Activated CD4-positive, alpha-beta memory T cell treated with anti-CD3 and anti-CD28 coated beads, Interleukin-2, amount 10 ng/mL, durations not matched to agents 7 days and 5 days (primary cell): ENCODE measurements around the gene SCML1. TPM values are rescaled to one million over a fixed set of nuclear protein-coding genes. Genes with fewer than 3 reads are reported as not detected.
"Not testable (repeated sequence)": the region's sequence is repeated elsewhere in the genome, so short reads cannot be mapped to it uniquely, and the experiment has no call there.

Experiments used
- CTCF ChIA-PET: fragments of 350-600 bp; sonication (Branson Sonifier 250); formaldehyde crosslinking; loops from one replicate; lab custom pipeline; 2021; ENCODE audit warnings: antibody characterized with exemption, inconsistent platforms; lab: Charles Lee
- POLR2A ChIA-PET: fragments of 350-600 bp; sonication (Branson Sonifier 250); formaldehyde crosslinking; loops from one replicate; lab custom pipeline; 2021; ENCODE audit warnings: antibody characterized with exemption; lab: Charles Lee
- DNase-seq: peaks from one replicate; pipeline ENCODE4 v3.0.0-alpha.2; 2020
- H3K27ac Mint-ChIP-seq: one replicate; pipeline ENCODE4 v1.8.0; 2021; ENCODE audit warnings: mild to moderate bottlenecking, mixed read lengths
- H3K27me3 Mint-ChIP-seq: one replicate; pipeline ENCODE4 v1.8.0; 2021; ENCODE audit warnings: mixed read lengths
- H3K36me3 Mint-ChIP-seq: one replicate; pipeline ENCODE4 v1.8.0; 2021; ENCODE audit warnings: low read depth, mixed read lengths
- H3K4me1 Mint-ChIP-seq: one replicate; pipeline ENCODE4 v1.8.0; 2021; ENCODE audit warnings: mixed read lengths
- H3K4me3 Mint-ChIP-seq: one replicate; pipeline ENCODE4 v1.8.0; 2021; ENCODE audit warnings: mild to moderate bottlenecking, mixed read lengths
- H3K9me3 Mint-ChIP-seq: one replicate; pipeline ENCODE4 v1.8.0; 2021; ENCODE audit warnings: mixed read lengths
- total RNA-seq, 2 experiments: library from RNA; stranded (reverse); gene quantifications; one replicate each; pipeline ENCODE4 v1.2.3, GENCODE V29; 2021

SCML1 gene
- total RNA-seq, 2 experiments from 2014 or later: 0.50 TPM

DNA sequence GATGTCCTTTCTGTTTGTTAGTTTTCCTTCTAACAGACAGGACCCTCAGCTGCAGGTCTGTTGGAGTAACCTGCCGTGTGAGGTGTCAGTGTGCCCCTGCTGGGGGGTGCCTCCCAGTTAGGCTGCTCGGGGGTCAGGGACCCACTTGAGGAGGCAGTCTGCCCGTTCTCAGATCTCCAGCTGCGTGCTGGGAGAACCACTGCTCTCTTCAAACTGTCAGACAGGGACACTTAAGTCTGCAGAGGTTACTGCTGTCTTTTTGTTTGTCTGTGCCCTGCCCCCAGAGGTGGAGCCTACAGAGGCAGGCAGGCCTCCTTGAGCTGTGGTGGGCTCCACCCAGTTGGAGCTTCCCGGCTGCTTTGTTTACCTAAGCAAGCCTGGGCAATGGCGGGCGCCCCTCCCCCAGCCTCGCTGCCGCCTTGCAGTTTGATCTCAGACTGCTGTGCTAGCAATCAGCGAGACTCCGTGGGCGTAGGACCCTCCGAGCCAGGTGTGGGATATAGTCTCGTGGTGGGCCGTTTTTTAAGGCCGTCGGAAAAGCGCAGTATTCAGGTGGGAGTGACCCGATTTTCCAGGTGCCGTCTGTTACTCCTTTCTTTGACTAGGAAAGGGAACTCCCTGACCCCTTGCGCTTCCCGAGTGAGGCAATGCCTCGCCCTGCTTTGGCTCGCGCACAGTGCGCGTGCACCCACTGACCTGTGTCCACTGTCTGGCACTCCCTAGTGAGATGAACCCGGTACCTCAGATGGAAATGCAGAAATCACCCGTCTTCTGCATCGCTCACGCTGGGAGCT is 49.5 kb downstream of the SCML1 start:
- CTCF ChIA-PET: not testable (repeated sequence)

DNA sequence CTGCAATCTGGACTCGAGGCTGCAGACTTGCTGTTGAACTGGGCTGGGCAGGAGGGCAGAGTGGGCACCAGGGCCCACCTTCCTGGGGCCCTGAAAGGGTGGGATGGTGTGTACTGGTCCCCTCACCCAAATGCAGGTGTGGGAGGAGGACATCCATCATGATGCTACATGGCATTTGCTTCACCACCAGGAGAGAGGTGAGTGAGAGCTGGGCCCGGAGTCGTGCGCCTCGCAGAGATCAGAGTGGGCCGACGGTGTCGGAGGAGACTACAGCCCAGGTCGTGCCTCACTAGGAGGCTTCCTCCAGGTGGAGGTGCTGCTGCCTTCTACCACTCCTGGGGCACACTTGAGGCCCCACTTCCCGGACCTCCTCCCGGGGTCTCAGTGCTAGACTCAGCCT is 50.3 kb downstream of the SCML1 start:
- H3K27ac Mint-ChIP-seq: no peak overlapping the region
- CTCF ChIA-PET: no interaction called here

More for the DNA sequence above, 49.5 kb downstream of the SCML1 start:
- DNase-seq, H3K4me1 Mint-ChIP-seq, H3K27ac Mint-ChIP-seq, H3K4me3 Mint-ChIP-seq, H3K27me3 Mint-ChIP-seq, H3K36me3 Mint-ChIP-seq, H3K9me3 Mint-ChIP-seq, POLR2A ChIA-PET: not testable (repeated sequence)

DNA sequence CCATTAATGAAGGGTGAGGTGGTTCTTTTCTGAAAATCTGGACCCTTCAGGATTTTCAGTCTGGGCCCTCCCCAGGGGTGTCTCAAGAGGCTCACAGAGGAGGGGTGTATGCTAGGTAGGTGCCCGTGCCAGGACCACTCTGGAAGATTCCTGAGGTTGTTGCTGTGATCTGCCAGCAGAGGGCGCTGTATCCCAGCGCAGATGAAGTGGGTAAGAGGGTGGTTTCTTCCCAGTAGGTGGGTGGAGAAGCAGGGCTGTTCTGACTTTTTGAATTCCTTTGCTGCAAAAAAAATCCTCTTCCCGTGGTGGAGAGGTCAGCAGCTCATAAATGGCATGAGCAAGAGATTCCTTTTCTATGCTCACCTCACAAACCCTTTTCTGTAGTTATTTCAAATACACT is 51.1 kb downstream of the SCML1 start:
- POLR2A ChIA-PET: no interaction called here
- peak; percentile 25 for DNase-seq
- no peak overlapping the region for H3K27ac Mint-ChIP-seq
- no peaks in the 10 kb centered on the region for H3K36me3 Mint-ChIP-seq
- no peaks in the 10 kb centered on the region for H3K9me3 Mint-ChIP-seq
- H3K4me3 Mint-ChIP-seq: no peak overlapping the region
- CTCF ChIA-PET: interaction anchor here (1.3 kb wide), 1 partner anchor 24 kb away, joined by 3 read pairs; no protein-coding TSS in a partner anchor
- no peaks in the 10 kb centered on the region for H3K4me1 Mint-ChIP-seq
- H3K27me3 Mint-ChIP-seq: peaks cover 3% of the 10 kb centered on the region

More for the DNA sequence above, 50.3 kb downstream of the SCML1 start:
- peaks cover 3% of the 10 kb centered on the region for H3K27me3 Mint-ChIP-seq
- H3K4me3 Mint-ChIP-seq: no peak overlapping the region
- H3K36me3 Mint-ChIP-seq: no peaks in the 10 kb centered on the region
- DNase-seq: no peak
- H3K4me1 Mint-ChIP-seq: no peaks in the 10 kb centered on the region
- POLR2A ChIA-PET: no interaction called here
- no peaks in the 10 kb centered on the region for H3K9me3 Mint-ChIP-seq

DNA sequence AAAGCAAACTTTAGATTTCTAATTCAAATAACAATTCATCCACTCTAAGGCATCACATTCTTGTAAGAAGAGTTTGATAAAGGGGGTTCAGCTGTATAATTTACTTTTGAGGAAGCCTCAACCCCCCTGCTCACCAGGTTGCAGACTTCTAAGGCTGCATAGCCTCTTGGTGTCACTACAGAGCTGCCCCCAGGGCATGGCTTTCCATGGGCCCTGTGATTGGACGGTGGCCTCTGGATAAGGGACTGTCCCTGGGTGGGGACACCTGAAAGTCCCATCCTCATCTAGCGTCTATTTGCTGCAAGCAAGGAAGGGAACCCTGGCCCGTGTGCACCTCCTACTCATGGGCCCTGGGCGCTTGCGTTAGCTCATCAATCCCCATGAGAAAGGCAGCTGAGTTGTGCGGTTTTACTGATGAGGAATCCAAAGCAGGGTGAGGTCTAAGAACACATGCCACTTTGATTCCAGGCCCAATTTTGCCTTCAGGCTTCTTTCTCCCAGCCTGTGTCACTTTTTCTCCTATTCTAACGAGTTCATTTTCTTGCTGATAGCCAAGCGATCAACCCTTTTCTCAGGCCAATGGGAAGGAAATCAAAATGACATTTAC is 51.8 kb downstream of the SCML1 start:
- H3K27me3 Mint-ChIP-seq: peaks cover 3% of the 10 kb centered on the region
- ChIA-PET POLR2A (no interaction called here), CTCF (interaction anchor here (1.3 kb wide), 1 partner anchor 23 kb away, joined by 3 read pairs; no protein-coding TSS in a partner anchor)
- H3K36me3 Mint-ChIP-seq: no peaks in the 10 kb centered on the region
- no peak for DNase-seq
- H3K9me3 Mint-ChIP-seq: no peaks in the 10 kb centered on the region
- no peaks in the 10 kb centered on the region for H3K4me1 Mint-ChIP-seq
- no peak overlapping the region for H3K27ac Mint-ChIP-seq
- no peak overlapping the region for H3K4me3 Mint-ChIP-seq

DNA sequence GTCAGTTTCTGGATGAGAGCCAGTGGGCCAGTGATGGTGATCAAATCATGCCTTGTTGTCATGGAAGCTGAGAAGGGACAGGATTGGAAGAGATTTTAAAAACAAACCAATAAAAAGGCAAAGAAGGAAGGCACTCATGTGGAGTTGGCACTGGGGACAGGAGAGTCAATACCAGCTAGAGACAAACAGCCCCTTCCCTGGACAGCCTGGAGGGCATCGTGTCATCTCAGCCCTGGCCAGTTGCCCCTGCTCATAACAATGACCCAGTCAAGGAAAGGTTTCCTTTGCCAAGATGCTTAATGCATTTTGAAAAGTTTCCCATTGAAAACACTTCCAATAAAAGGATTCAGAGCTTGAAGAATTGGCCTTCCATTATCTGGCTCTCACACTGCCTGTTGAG is 55.5 kb downstream of the SCML1 start:
- ChIA-PET CTCF (no interaction called here), POLR2A (no interaction called here)
- H3K9me3 Mint-ChIP-seq: no peaks in the 10 kb centered on the region
- no peaks in the 10 kb centered on the region for H3K27me3 Mint-ChIP-seq
- no peak overlapping the region for H3K4me3 Mint-ChIP-seq
- no peak overlapping the region for H3K27ac Mint-ChIP-seq
- no peaks in the 10 kb centered on the region for H3K4me1 Mint-ChIP-seq
- no peaks in the 10 kb centered on the region for H3K36me3 Mint-ChIP-seq
- DNase-seq: no peak

DNA sequence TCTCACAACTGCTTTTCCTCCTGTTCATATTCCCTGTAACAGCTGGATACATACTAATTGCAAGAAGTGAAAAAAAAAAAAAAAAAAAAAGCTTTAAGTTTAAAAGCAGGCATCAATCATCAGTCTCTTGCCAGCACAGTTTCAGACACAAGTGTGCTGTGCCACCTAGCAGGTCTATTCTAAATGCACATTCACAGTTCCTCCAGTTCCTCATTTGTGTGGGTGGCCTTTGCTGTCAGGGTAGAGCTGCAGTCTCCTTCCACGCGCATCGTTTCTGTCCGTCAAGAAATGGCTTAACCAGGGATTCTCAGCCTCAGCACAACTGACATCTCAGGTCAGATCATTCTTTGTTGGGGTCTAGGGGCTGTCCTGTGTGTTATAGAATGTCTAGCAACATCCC is 61.6 kb downstream of the SCML1 start:
- no peak overlapping the region for H3K27ac Mint-ChIP-seq
- no peak for DNase-seq
- ChIA-PET CTCF (no interaction called here), POLR2A (no interaction called here)
- no peaks in the 10 kb centered on the region for H3K9me3 Mint-ChIP-seq
- H3K36me3 Mint-ChIP-seq: no peaks in the 10 kb centered on the region
- H3K27me3 Mint-ChIP-seq: no peaks in the 10 kb centered on the region
- H3K4me1 Mint-ChIP-seq: no peaks in the 10 kb centered on the region
- H3K4me3 Mint-ChIP-seq: no peak overlapping the region

DNA sequence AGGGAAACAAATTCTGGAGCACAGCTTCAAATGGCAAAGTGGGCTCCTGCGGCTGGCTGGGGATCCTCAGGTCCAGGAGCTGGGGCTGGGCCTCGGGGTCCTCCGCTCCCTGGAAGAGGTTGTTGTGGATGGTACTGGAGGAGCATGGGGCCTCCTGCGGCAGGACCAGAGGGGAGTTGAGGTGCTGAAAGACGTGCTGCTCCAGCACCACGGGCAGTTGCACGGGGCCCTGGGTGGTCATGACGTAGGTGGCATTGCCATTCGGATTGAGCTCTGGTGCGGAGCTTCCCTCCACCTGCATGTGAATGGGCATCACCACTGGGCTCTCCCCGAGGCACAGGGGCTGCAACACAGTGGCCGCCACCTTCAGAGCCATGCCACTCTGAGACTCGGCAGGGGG is 64.1 kb downstream of the SCML1 start:
- no peak for DNase-seq
- Mint-ChIP-seq H3K27ac (no peak overlapping the region), H3K36me3 (no peaks in the 10 kb centered on the region), H3K27me3 (no peaks in the 10 kb centered on the region), H3K4me1 (no peaks in the 10 kb centered on the region), H3K4me3 (no peak overlapping the region), H3K9me3 (no peaks in the 10 kb centered on the region)
- CTCF ChIA-PET: no interaction called here
- POLR2A ChIA-PET: no interaction called here

DNA sequence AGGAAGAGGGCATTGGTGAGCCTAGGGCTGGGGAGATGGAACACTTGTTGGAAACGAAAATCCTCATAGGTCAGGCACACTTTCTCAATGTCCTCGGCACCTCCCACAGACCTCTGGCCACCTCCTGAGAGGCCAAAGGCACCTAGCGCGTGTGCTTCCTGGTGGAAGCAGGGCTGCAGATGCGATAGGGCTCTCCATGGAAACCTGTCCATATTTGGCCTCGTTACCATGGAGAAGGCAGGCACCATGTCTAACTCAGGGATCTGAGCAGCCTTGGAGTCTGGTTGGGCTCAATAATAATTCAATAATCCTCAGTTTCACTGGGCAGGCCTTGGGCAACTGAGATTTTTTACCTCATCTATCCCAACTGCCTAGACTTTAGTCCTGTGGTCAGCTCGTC is 65.5 kb downstream of the SCML1 start:
- Mint-ChIP-seq H3K36me3 (no peaks in the 10 kb centered on the region), H3K27me3 (no peaks in the 10 kb centered on the region), H3K4me1 (no peaks in the 10 kb centered on the region), H3K4me3 (no peak overlapping the region), H3K27ac (no peak overlapping the region), H3K9me3 (no peaks in the 10 kb centered on the region)
- POLR2A ChIA-PET: no interaction called here
- no peak for DNase-seq
- CTCF ChIA-PET: no interaction called here

DNA sequence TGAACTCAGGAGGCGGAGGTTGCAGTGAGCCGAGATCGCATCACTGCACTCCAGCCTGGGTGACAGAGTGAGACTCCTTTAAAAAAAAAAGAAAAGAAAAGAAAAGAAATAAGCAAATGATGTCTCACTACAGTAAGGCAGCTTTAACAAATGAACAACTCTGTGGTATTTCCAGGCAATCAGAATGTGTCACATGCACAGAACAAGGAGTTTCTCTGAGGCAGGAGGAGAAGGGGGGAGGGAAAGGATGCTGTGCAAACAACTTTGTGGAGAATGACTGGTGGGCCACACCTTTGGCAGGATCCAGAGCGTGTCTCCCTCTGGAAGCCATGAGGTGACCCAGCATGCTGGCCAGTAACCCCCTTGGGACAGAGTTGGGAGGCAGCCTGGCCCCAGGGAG is 66.2 kb downstream of the SCML1 start:
- H3K9me3 Mint-ChIP-seq: no peaks in the 10 kb centered on the region
- H3K27ac Mint-ChIP-seq: no peak overlapping the region
- no peak overlapping the region for H3K4me3 Mint-ChIP-seq
- ChIA-PET CTCF (no interaction called here), POLR2A (no interaction called here)
- H3K4me1 Mint-ChIP-seq: no peaks in the 10 kb centered on the region
- H3K27me3 Mint-ChIP-seq: no peaks in the 10 kb centered on the region
- H3K36me3 Mint-ChIP-seq: no peaks in the 10 kb centered on the region
- DNase-seq: no peak

Other genes with a start within 250 kb of the SCML1 start
- not detected for gene RAI2, start 123.8 kb downstream of the SCML1 start, total RNA-seq